Mesenchymal stem cell (in vitro differentiated cells and primary cell): ENCODE results near the gene HMGXB3.

Source experiments
- DNase-seq: peaks from one replicate; pipeline ENCODE4 v3.0.0-alpha.2; 2013
- H2AFZ ChIP-seq: one replicate; pipeline ENCODE4 v1.6.1; 2013; ENCODE audit warnings: low read depth, mild to moderate bottlenecking, control low read depth, inconsistent platforms, low read length, moderate library complexity
- H2AK5ac ChIP-seq: 2 replicates; pipeline ENCODE4 v1.6.1; 2013; ENCODE audit warnings: low read length, moderate library complexity, mild to moderate bottlenecking, inconsistent platforms; ENCODE audit not compliant: severe bottlenecking
- H2BK120ac ChIP-seq: one replicate; pipeline ENCODE4 v1.6.1; 2013; ENCODE audit warnings: low read depth, mild to moderate bottlenecking, inconsistent platforms, low read length, moderate library complexity
- H2BK12ac ChIP-seq, 2 experiments: one replicate each; pipeline ENCODE4 v1.6.1; 2013; ENCODE audit warnings: inconsistent platforms in 2 of 2, low read length in 2 of 2, mild to moderate bottlenecking in 2 of 2, moderate library complexity in 2 of 2, control low read depth in 1 of 2
- H2BK15ac ChIP-seq: one replicate; pipeline ENCODE4 v1.6.1; 2013; ENCODE audit warnings: mild to moderate bottlenecking, low read depth, inconsistent platforms; ENCODE audit not compliant: poor library complexity, severe bottlenecking
- H2BK5ac ChIP-seq: 2 replicates; pipeline ENCODE4 v1.6.1; 2013; ENCODE audit warnings: low read depth, mild to moderate bottlenecking, low read length, control low read depth, inconsistent platforms; ENCODE audit not compliant: poor library complexity, severe bottlenecking
- H3K14ac ChIP-seq, 2 experiments: one replicate each; pipeline ENCODE4 v1.6.1; 2013; ENCODE audit warnings: inconsistent platforms in 2 of 2, low read length in 2 of 2, control low read depth in 1 of 2, mild to moderate bottlenecking in 1 of 2, moderate library complexity in 1 of 2
- H3K18ac ChIP-seq, 2 experiments: one replicate each; pipeline ENCODE4 v1.6.1; 2013; ENCODE audit warnings: inconsistent platforms in 2 of 2, low read length in 2 of 2, control low read depth in 1 of 2, low read depth in 1 of 2, mild to moderate bottlenecking in 1 of 2
- H3K23ac ChIP-seq, 2 experiments: one replicate each; pipeline ENCODE4 v1.6.1; 2013; ENCODE audit warnings: inconsistent platforms in 2 of 2, low read length in 2 of 2, mild to moderate bottlenecking in 2 of 2, moderate library complexity in 2 of 2, control low read depth in 1 of 2
- H3K27ac ChIP-seq: 2 replicates; pipeline ENCODE4 v1.5.1; 2013; ENCODE audit warnings: mild to moderate bottlenecking, moderate library complexity, low read length, control low read depth, inconsistent platforms; ENCODE audit not compliant: poor library complexity, severe bottlenecking
- H3K27me3 ChIP-seq, 2 experiments: 2 replicates each; pipeline versions ENCODE4 v1.6.1 to v1.7.0; 2013; ENCODE audit warnings: low read length in 2 of 2, mild to moderate bottlenecking in 2 of 2, moderate library complexity in 2 of 2, control low read depth in 1 of 2, inconsistent platforms in 1 of 2; ENCODE audit not compliant: control insufficient read depth in 1 of 2, insufficient read depth in 1 of 2
- H3K36me3 ChIP-seq, 2 experiments: 2 replicates each; pipeline versions ENCODE4 v1.6.1 to v1.7.0; 2013; ENCODE audit warnings: low read length in 2 of 2, control low read depth in 1 of 2, inconsistent platforms in 1 of 2, low read depth in 1 of 2, mild to moderate bottlenecking in 1 of 2; ENCODE audit not compliant: insufficient read depth in 2 of 2, control insufficient read depth in 1 of 2
- H3K4ac ChIP-seq, 2 experiments: one replicate each; pipeline ENCODE4 v1.6.1; 2013; ENCODE audit warnings: inconsistent platforms in 2 of 2, low read length in 2 of 2, mild to moderate bottlenecking in 2 of 2, moderate library complexity in 2 of 2, control low read depth in 1 of 2, low read depth in 1 of 2
- H3K4me1 ChIP-seq: 2 replicates; pipeline ENCODE4 v1.6.1; 2013; ENCODE audit warnings: low read depth, low read length, control low read depth; ENCODE audit not compliant: control insufficient read depth, insufficient read depth
- H3K4me2 ChIP-seq: 2 replicates; pipeline ENCODE4 v1.6.1; 2013; ENCODE audit warnings: low read length, mild to moderate bottlenecking, inconsistent platforms; ENCODE audit not compliant: poor library complexity, severe bottlenecking
- H3K4me3 ChIP-seq, 2 experiments: 2 replicates each; pipeline versions ENCODE4 v1.5.1 to v1.7.0; 2013; ENCODE audit warnings: low read length in 2 of 2, mild to moderate bottlenecking in 2 of 2, control low read depth in 1 of 2, low read depth in 1 of 2; ENCODE audit not compliant: insufficient read depth in 1 of 2
- H3K79me1 ChIP-seq: replicated peaks from 2 replicates; pipeline ENCODE4 v1.6.1; 2013; ENCODE audit warnings: mild to moderate bottlenecking, control low read depth, low read length, inconsistent platforms; ENCODE audit not compliant: poor library complexity, severe bottlenecking
- H3K9ac ChIP-seq: 2 replicates; pipeline ENCODE4 v1.7.0; 2013; ENCODE audit warnings: mild to moderate bottlenecking, low read length, moderate library complexity
- H3K9me3 ChIP-seq: 2 replicates; pipeline ENCODE4 v1.7.0; 2013; ENCODE audit warnings: mild to moderate bottlenecking, low read length; ENCODE audit not compliant: control insufficient read depth
- H4K8ac ChIP-seq: one replicate; pipeline ENCODE4 v1.6.1; 2013; ENCODE audit warnings: inconsistent platforms, mild to moderate bottlenecking, low read length, moderate library complexity
- H4K91ac ChIP-seq: one replicate; pipeline ENCODE4 v1.6.1; 2013; ENCODE audit warnings: mild to moderate bottlenecking, low read length, inconsistent platforms
- WGBS: methylation state at CpG from one replicate; pipeline ENCODE4 v1.1.7; 2013; ENCODE audit warnings: mixed read lengths; 5-methylcytosine and 5-hydroxymethylcytosine counted together

Gene HMGXB3

GRCh38 chr5:150000990-150001659 is 586 bp downstream of the HMGXB3 start:
- Histone ChIP-seq H2AFZ (peak overlapping the region; percentile 62), H2BK120ac (peak overlapping the region; percentile 67), H3K36me3 (peaks cover 3 to 33% of the 10 kb centered on the region in 2 experiments), H3K4me3 (peak overlapping the region; percentile 94 to 96), H2BK15ac (peak overlapping the region; percentile 73), H2AK5ac (peak overlapping the region; percentile 18), H3K18ac (peak overlapping the region; percentile 62 to 99), H4K91ac (peak overlapping the region; percentile 95), H4K8ac (peak overlapping the region; percentile 87), H3K4ac (peak overlapping the region; percentile 64 to 97), H3K14ac (peak overlapping the region in 1 of 2 experiments; percentile 71), H3K4me2 (peak overlapping the region; percentile 69), H3K79me1 (peaks cover 11% of the 10 kb centered on the region), H3K23ac (peak overlapping the region in 1 of 2 experiments; percentile 47), H3K27ac (peak overlapping the region; percentile 31), H3K9ac (peak overlapping the region; percentile 96), H3K9me3 (no peaks in the 10 kb centered on the region), H3K27me3 (no peaks in the 10 kb centered on the region), H2BK5ac (peak overlapping the region; percentile 75), H2BK12ac (peak overlapping the region in 1 of 2 experiments; percentile 74), H3K4me1 (peaks cover 4% of the 10 kb centered on the region)
- DNase-seq, result peak; percentile 70
- 2% methylated on average over 44 of the region's 44 CpGs for WGBS

- peaks cover 4% of the 10 kb centered on the region for H3K4me1 ChIP-seq
- no peak overlapping the region for H2BK5ac ChIP-seq
- no peak overlapping the region for H2BK120ac ChIP-seq
- no peak overlapping the region for H3K18ac ChIP-seq
- H2AK5ac ChIP-seq, result no peak overlapping the region
- H3K27ac ChIP-seq, result peak overlapping the region; percentile 10
- H3K79me1 ChIP-seq, result peaks cover 16% of the 10 kb centered on the region
- H3K14ac ChIP-seq, result no peak overlapping the region
- no peak overlapping the region for H3K4ac ChIP-seq
- peak; percentile 86 for DNase-seq
- no peak overlapping the region for H4K8ac ChIP-seq
- peaks cover 3 to 34% of the 10 kb centered on the region in 2 experiments for H3K36me3 ChIP-seq
- H2AFZ ChIP-seq, result no peak overlapping the region
- no peak overlapping the region for H3K23ac ChIP-seq
- H2BK15ac ChIP-seq, result no peak overlapping the region
- H4K91ac ChIP-seq, result no peak overlapping the region
- peak overlapping the region; percentile 69 for H3K4me2 ChIP-seq
- no peaks in the 10 kb centered on the region for H3K27me3 ChIP-seq
- H3K4me3 ChIP-seq, result peak overlapping the region in 1 of 2 experiments; percentile 96
- 17% methylated on average over 6 of the region's 8 CpGs for WGBS
- H3K9ac ChIP-seq, result peak overlapping the region; percentile 96
- H3K9me3 ChIP-seq, result no peaks in the 10 kb centered on the region
- H2BK12ac ChIP-seq, result no peak overlapping the region
Measured at GRCh38 chr5:150001660-150002486, 1.3 kb downstream of the HMGXB3 start.

DNA sequence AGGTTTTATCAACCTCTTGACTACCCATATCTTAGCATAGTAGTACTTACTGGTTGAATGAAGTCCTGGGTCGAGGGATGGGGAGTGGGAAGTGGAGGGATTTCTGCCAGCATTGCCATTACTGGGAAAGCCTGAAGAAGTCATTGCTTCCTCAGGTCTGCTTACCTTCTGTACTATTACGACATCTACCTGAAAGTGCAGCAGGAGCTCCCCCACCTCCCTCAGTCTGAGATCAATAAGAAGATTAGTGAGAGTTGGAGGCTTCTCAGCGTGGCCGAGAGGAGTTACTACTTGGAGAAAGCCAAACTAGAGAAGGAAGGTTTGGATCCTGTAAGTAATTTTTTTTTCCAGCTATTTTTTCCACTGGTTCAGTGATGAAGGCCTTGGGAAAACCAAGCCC is 5.8 kb downstream of the HMGXB3 start:
- Histone ChIP-seq H2BK15ac (no peak overlapping the region), H3K14ac (no peak overlapping the region), H3K4me3 (no peak overlapping the region), H3K4me2 (no peak overlapping the region), H3K23ac (no peak overlapping the region), H3K18ac (no peak overlapping the region), H3K9ac (no peak overlapping the region), H3K4ac (no peak overlapping the region), H3K9me3 (no peaks in the 10 kb centered on the region), H3K4me1 (peaks cover 4% of the 10 kb centered on the region), H2BK5ac (no peak overlapping the region), H4K8ac (no peak overlapping the region), H2AFZ (no peak overlapping the region), H3K27me3 (no peaks in the 10 kb centered on the region), H3K36me3 (peaks cover 15 to 74% of the 10 kb centered on the region in 2 experiments), H2BK12ac (no peak overlapping the region), H2AK5ac (no peak overlapping the region), H3K27ac (no peak overlapping the region), H4K91ac (no peak overlapping the region), H3K79me1 (peaks cover 31% of the 10 kb centered on the region), H2BK120ac (no peak overlapping the region)
- 100% methylated on average over 3 of the region's 4 CpGs for WGBS
- no peak for DNase-seq

GRCh38 chr5:150007050-150007449 is 6.5 kb downstream of the HMGXB3 start:
- Histone ChIP-seq H3K4me1 (peaks cover 4% of the 10 kb centered on the region), H3K4me2 (no peak overlapping the region), H3K14ac (no peak overlapping the region), H3K9me3 (no peaks in the 10 kb centered on the region), H3K18ac (no peak overlapping the region), H2AFZ (no peak overlapping the region), H3K4ac (no peak overlapping the region), H3K79me1 (peaks cover 31% of the 10 kb centered on the region), H4K8ac (no peak overlapping the region), H4K91ac (no peak overlapping the region), H3K27ac (no peak overlapping the region), H2BK15ac (no peak overlapping the region), H3K36me3 (peaks cover 16 to 78% of the 10 kb centered on the region in 2 experiments), H2AK5ac (no peak overlapping the region), H3K27me3 (no peaks in the 10 kb centered on the region), H3K9ac (no peak overlapping the region), H2BK120ac (no peak overlapping the region), H3K4me3 (no peak overlapping the region), H3K23ac (no peak overlapping the region), H2BK5ac (no peak overlapping the region), H2BK12ac (no peak overlapping the region)
- DNase-seq, result no peak
